Esophagus muscularis mucosa (tissue), 4 donors: Measurements from ENCODE around the gene TMEM129. TPM values are rescaled to one million over a fixed set of nuclear protein-coding genes. Genes with fewer than 3 reads are reported as not detected.

ENCODE experiments used
- DNase-seq: peaks from one replicate; pipeline ENCODE4 v3.0.0-alpha.2; 2017; ENCODE audit errors: extremely low spot score
- H3K27ac ChIP-seq, 4 donors: fragments of 200-600 bp; sonication (generic); replicated peaks in 1 of 4; 1 replicate in 3 of 4; 2 replicates in 1 of 4; pipeline ENCODE4 v1.5.1; 2016 to 2019; ENCODE audit warnings: mild to moderate bottlenecking in 1 of 4
- H3K27me3 ChIP-seq, 4 donors: fragments of 200-600 bp; sonication (generic); one replicate each; pipeline versions ENCODE4 v1.5.1 to v1.6.0; 2016 to 2019
- H3K36me3 ChIP-seq, 4 donors: fragments of 200-600 bp; sonication (generic); one replicate each; pipeline ENCODE4 v1.5.1; 2016 to 2019
- H3K4me1 ChIP-seq, 4 donors: fragments of 200-600 bp; sonication (generic); one replicate each; pipeline ENCODE4 v1.5.1; 2016 to 2019
- H3K4me3 ChIP-seq, 4 donors: fragments of 200-600 bp; sonication (generic); 1 replicate in 2 of 4; 2 replicates in 2 of 4; pipeline ENCODE4 v1.5.1; 2016 to 2019; ENCODE audit warnings: mild to moderate bottlenecking in 4 of 4, moderate library complexity in 1 of 4
- H3K9me3 ChIP-seq, 4 donors: fragments of 200-600 bp; sonication (generic); 1 replicate in 3 of 4; 2 replicates in 1 of 4; pipeline ENCODE4 v1.5.1; 2016 to 2019
- CTCF ChIP-seq, 3 experiments: fragments of 200-600 bp in 2 of 3; fragments of 450-650 bp in 1 of 3; sonication (generic) in 2 of 3; IDR thresholded peaks; one replicate each; pipeline ENCODE4 v1.5.1; 2017 to 2019; ENCODE audit warnings: antibody characterized with exemption in 3 of 3, mild to moderate bottlenecking in 2 of 3, moderate library complexity in 1 of 3
- EP300 ChIP-seq: sonication (generic); formaldehyde crosslinking; IDR thresholded peaks from one replicate; pipeline ENCODE4 v1.6.1; 2017; ENCODE audit warnings: antibody characterized with exemption
- POLR2A ChIP-seq: fragments of 450-650 bp; IDR thresholded peaks from one replicate; pipeline ENCODE4 v1.6.1; 2017; ENCODE audit warnings: antibody characterized with exemption, moderate library complexity, mild to moderate bottlenecking, low read depth
- POLR2AphosphoS5 ChIP-seq, 2 donors: sonication (generic); formaldehyde crosslinking; IDR thresholded peaks; one replicate each; pipeline ENCODE4 v1.6.1; 2017; ENCODE audit warnings: antibody characterized with exemption in 2 of 2
- whole genome bisulfite sequencing: methylation state at CpG from one replicate; pipeline ENCODE4 v1.1.5; 2018; 5-methylcytosine and 5-hydroxymethylcytosine counted together
- intact Hi-C: fragments of 100-400 bp; cut with DNase I; formaldehyde crosslinking; loops from one replicate; pipeline ENCODE4 v1.15.1; 2023
- total RNA-seq, 4 donors: library from RNA; depleted of rRNA; stranded (reverse); fragments of >200 nt; gene quantifications; one replicate each; pipeline versions ENCODE4 v1.1.0 to v1.2.1, GENCODE V29; 2016

TMEM129 gene
- total RNA-seq, 4 donors from 2014 or later = 59.3 to 101 (median 72.6) TPM

- WGBS = 83% methylated on average over 15 of the region's 23 CpGs
- Histone ChIP-seq H3K36me3 (peaks cover 0 to 6% (median 3%) of the 10 kb centered on the region in 4 donors), H3K4me3 (no peak overlapping the region), H3K4me1 (peaks cover 2 to 24% (median 22%) of the 10 kb centered on the region in 4 donors), H3K27ac (peak overlapping the region; percentile 74 to 94 (median 80)), H3K27me3 (no peaks in the 10 kb centered on the region), H3K9me3 (no peaks in the 10 kb centered on the region)
- no peak for DNase-seq
- intact Hi-C loops = loop anchor here (10.0 kb wide), 1 partner anchor 101 kb away; no protein-coding TSS in a partner anchor
- no peak for TF ChIP-seq EP300
- no peak for TF ChIP-seq POLR2AphosphoS5 (IDR thresholded peaks at IDR 0.05)
- no peak for TF ChIP-seq CTCF (IDR thresholded peaks at IDR 0.05)
- no peak for TF ChIP-seq POLR2A
Measured at GRCh38 chr4:1685235-1686150, 35.6 kb downstream of the TMEM129 start.

- H3K4me1 ChIP-seq = peaks cover 2 to 24% (median 22%) of the 10 kb centered on the region in 4 donors
- 80% methylated on average over 2 of the region's 66 CpGs for WGBS
- no peak for DNase-seq
- no peaks in the 10 kb centered on the region for H3K27me3 ChIP-seq
- TF ChIP-seq CTCF (IDR thresholded peaks at IDR 0.05) (no peak), POLR2A (no peak), EP300 (no peak), POLR2AphosphoS5 (IDR thresholded peaks at IDR 0.05) (no peak)
- no peaks in the 10 kb centered on the region for H3K9me3 ChIP-seq
- H3K4me3 ChIP-seq = peak overlapping the region; percentile 65 to 91 (median 76)
- no peaks in the 10 kb centered on the region for H3K36me3 ChIP-seq
- H3K27ac ChIP-seq = peak overlapping the region; percentile 74 to 94 (median 80)
- intact Hi-C loops = loop anchor here (10.0 kb wide), 1 partner anchor 100 kb away; no protein-coding TSS in a partner anchor
Measured at GRCh38 chr4:1684506-1685234, 36.5 kb downstream of the TMEM129 start.

GRCh38 chr4:1683736-1684505 lies 37.2 kb downstream of the TMEM129 start, which contains the start of gene FAM53A:
Gene FAM53A (minus strand): TSS chr4:1684313. CDS start chr4:1668741, 15,572 bp downstream.
- H3K27ac ChIP-seq = peak within 1 kb of the TSS; percentile 86 to 99 (median 96)
- WGBS = 0% methylated on average over 12 of the region's 118 CpGs
- H3K4me3 ChIP-seq = peak within 1 kb of the TSS; percentile 65 to 91 (median 76)
- H3K27me3 ChIP-seq = no peaks in the 10 kb centered on the region
- DNase-seq = peak; percentile 94
- H3K36me3 ChIP-seq = no peaks in the 10 kb centered on the region
- TF ChIP-seq EP300 (no peak), POLR2AphosphoS5 (IDR thresholded peaks at IDR 0.05) (peak; percentile 3 to 64), CTCF (IDR thresholded peaks at IDR 0.05) (peak in 1 of 3 experiments; percentile 10)
- H3K4me1 ChIP-seq = peaks cover 2 to 24% (median 22%) of the 10 kb centered on the region in 4 donors
- H3K9me3 ChIP-seq = no peaks in the 10 kb centered on the region
- intact Hi-C loops = loop anchor here (10.0 kb wide), 1 partner anchor 99 kb away; no protein-coding TSS in a partner anchor

- no peaks in the 10 kb centered on the region for H3K36me3 ChIP-seq
- H3K9me3 ChIP-seq = no peaks in the 10 kb centered on the region
- no peak for DNase-seq
- 5% methylated on average over 13 of the region's 13 CpGs for WGBS
- peak overlapping the region; percentile 86 to 99 (median 96) for H3K27ac ChIP-seq
- H3K4me3 ChIP-seq = peak overlapping the region; percentile 65 to 91 (median 76)
- peaks cover 2 to 24% (median 22%) of the 10 kb centered on the region in 4 donors for H3K4me1 ChIP-seq
- intact Hi-C loops = loop anchor here (10.0 kb wide), 1 partner anchor 98 kb away; no protein-coding TSS in a partner anchor
- TF ChIP-seq POLR2AphosphoS5 (IDR thresholded peaks at IDR 0.05) (peak in 1 of 2 donors; percentile 56), CTCF (IDR thresholded peaks at IDR 0.05) (no peak), POLR2A (no peak)
- H3K27me3 ChIP-seq = no peaks in the 10 kb centered on the region
Measured at GRCh38 chr4:1683261-1683735, 37.8 kb downstream of the TMEM129 start.
